IPS-18c (cell line): Measurements from ENCODE around the gene ATP6V1F.
"Not testable (repeated sequence)": the region's sequence is repeated elsewhere in the genome, so short reads cannot be mapped to it uniquely, and the experiment has no call there.

Experiments used
- H3K4me3 ChIP-seq: 2 replicates; pipeline ENCODE4 v1.7.0; 2013; ENCODE audit warnings: low read depth, mild to moderate bottlenecking, low read length, moderate library complexity; ENCODE audit not compliant: insufficient read depth
- H3K9me3 ChIP-seq: one replicate; pipeline ENCODE4 v1.6.1; 2013; ENCODE audit warnings: mild to moderate bottlenecking, low read length, moderate library complexity; ENCODE audit not compliant: control insufficient read depth, insufficient read depth

ATP6V1F gene

DNA sequence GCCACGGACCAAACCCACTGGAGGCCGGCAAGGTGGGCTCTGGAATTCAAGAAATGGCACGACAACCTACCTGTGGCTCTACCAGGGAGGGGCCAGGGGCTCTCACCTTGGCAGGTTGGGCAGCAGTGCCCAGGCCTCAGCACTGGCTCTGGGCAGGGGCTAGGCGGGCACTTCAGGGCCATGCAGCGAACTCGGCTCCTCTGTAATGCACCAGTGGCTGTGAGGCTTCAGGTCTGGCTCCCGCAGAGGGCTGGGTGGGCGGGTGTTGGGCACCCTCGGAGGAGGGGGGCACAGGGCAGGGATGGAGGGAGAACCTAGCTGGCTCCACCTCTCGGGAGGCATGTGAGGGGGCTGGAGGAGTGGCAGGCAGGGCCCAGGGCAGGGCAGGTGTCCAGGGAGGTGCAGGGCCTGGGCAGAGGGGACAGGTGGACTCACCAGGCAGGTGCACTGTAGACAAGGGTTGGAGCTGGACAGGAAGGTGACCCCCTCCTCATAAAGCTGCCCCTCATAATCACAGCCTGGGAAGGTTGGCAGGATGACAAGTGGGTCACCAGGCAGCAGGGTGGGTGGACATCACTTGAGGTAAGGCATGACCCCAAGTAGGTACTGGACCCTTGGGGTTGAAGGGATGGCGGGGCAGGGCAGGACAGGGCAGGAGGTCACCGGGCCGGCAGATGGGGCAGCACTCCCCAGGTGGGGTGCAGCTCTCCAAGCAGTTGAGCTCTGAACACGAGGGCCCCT is 41.1 kb downstream of the ATP6V1F start:
- H3K4me3 ChIP-seq: no peak overlapping the region
- H3K9me3 ChIP-seq: no peaks in the 10 kb centered on the region

GRCh38 chr7:128904381-128905197 is 41.9 kb downstream of the ATP6V1F start:
- no peaks in the 10 kb centered on the region for H3K9me3 ChIP-seq
- no peak overlapping the region for H3K4me3 ChIP-seq

- Histone ChIP-seq H3K4me3 (no peak overlapping the region), H3K9me3 (no peaks in the 10 kb centered on the region)
Observed at GRCh38 chr7:128906001-128906765, 43.5 kb downstream of the ATP6V1F start.

DNA sequence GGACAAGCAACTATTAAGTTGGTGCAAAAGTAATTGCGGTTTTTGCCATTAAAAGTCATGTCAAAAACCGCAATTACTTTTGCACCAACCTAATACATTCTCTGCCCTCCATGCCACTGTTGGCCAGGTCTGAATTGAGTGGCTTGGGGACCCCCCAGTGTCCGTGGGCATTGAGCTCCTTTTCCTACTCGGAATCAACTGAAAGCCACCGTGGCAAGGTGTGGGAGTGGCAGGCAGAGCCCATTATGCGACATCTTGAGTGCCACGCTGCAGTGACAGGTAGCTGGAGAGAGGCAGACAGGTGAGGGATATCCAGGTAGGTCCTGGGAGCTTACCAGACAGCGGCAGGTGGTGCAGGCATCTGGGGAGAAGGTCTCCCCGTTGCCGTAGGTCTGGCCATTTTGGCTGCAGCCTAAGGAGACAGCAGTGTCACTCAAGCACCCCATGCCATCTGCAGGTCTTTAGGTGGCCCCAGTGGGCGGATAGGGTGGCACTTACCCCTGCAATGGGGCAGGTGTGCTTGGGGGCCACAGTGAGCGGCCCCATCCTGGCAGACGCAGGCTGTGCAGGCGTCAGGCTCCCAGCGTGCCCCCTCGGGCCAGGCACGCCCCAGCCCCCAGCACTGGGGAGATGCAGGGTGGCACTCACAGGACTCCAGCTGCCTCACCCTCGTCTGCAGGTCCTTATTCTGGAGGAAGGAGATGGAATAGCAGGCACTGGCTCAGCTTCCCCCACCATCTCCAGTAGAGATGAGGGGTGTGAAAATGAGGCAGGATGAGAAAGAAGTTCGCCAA is 44.3 kb downstream of the ATP6V1F start:
- no peaks in the 10 kb centered on the region for H3K9me3 ChIP-seq
- H3K4me3 ChIP-seq: no peak overlapping the region

- H3K4me3 ChIP-seq: no peak overlapping the region; the same call in 1 of the 2 replicates
Observed at GRCh38 chr7:128908750-128909624, 46.3 kb downstream of the ATP6V1F start.

GRCh38 chr7:128909625-128910568 is 47.2 kb downstream of the ATP6V1F start:
- H3K9me3 ChIP-seq: no peaks in the 10 kb centered on the region
- peak overlapping the region; percentile 55 for H3K4me3 ChIP-seq

More at GRCh38 chr7:128908750-128909624, 46.3 kb downstream of the ATP6V1F start:
- H3K9me3 ChIP-seq: no peaks in the 10 kb centered on the region

GRCh38 chr7:128910569-128910945 is 47.9 kb downstream of the ATP6V1F start, which contains the start of gene KCP:
KCP (minus strand) TSS chr7:128910709; CDS start chr7:128910676, 33 bp downstream.
- Histone ChIP-seq H3K4me3 (peak within 1 kb of the TSS; percentile 55), H3K9me3 (no peaks in the 10 kb centered on the region)

- Histone ChIP-seq H3K9me3 (no peaks in the 10 kb centered on the region), H3K4me3 (no peak overlapping the region)
Observed at GRCh38 chr7:128911423-128912031, 48.9 kb downstream of the ATP6V1F start.

DNA sequence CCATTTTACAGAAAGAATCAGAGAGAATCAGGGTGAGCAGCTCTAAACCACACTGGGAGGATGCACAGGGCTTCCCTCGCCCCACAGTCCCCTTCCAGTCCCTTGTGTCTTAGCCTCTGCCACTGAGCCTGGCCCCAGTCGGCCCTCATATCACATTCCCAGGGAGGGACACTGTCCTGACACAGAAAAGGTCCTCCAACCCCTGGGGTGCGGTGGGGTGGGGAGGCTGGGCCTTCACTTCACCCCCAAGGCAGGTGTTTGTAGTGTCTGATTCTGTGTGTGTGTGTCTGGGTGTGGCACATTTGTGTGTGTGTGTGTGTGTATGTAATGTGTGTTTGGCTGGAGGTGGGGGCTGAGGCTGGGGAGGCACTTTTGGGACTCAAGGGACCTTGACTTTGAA is 49.6 kb downstream of the ATP6V1F start:
- H3K4me3 ChIP-seq: no peak overlapping the region
- H3K9me3 ChIP-seq: no peaks in the 10 kb centered on the region

GRCh38 chr7:128912709-128913495 is 50.2 kb downstream of the ATP6V1F start:
- H3K4me3 ChIP-seq, H3K9me3 ChIP-seq: not testable (repeated sequence)

GRCh38 chr7:128913870-128914565 is 51.4 kb downstream of the ATP6V1F start:
- Histone ChIP-seq H3K4me3 (no peak overlapping the region), H3K9me3 (no peaks in the 10 kb centered on the region)

DNA sequence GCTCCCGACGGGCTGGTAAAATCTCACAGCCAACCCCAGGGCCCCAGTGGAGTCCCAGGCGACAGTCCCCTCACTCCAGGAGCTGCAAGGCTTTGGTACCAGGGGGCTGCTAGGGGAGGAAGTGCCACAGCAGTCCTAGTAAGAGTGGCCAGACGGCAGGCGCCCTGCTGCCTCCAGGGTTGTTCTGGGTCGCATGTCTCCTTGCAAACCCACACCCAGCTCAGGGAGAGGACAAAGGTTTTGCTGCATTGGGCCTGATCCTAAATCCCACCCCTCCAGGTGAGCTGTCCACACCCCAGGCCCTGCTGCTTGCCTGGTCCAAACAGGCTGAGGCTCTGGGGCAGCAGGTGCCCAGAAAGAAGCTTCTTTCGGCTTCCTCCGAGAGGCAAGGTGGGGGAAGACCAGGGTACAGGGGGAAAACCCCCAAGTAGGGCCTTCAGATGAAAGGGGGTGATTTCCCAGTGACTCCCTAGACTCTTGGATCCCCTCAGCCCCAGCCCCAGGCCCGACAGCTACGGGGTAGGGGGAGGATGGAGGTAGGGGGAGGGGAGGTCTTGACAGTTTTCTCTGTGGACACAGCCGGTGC is 52.0 kb downstream of the ATP6V1F start:
- no peak overlapping the region for H3K4me3 ChIP-seq
- no peaks in the 10 kb centered on the region for H3K9me3 ChIP-seq

GRCh38 chr7:128915271-128915819 is 52.7 kb downstream of the ATP6V1F start:
- Histone ChIP-seq H3K4me3 (no peak overlapping the region), H3K9me3 (no peaks in the 10 kb centered on the region)
